ENCODE measurements around the gene HEPN1.

The HEPN1 gene

DNA sequence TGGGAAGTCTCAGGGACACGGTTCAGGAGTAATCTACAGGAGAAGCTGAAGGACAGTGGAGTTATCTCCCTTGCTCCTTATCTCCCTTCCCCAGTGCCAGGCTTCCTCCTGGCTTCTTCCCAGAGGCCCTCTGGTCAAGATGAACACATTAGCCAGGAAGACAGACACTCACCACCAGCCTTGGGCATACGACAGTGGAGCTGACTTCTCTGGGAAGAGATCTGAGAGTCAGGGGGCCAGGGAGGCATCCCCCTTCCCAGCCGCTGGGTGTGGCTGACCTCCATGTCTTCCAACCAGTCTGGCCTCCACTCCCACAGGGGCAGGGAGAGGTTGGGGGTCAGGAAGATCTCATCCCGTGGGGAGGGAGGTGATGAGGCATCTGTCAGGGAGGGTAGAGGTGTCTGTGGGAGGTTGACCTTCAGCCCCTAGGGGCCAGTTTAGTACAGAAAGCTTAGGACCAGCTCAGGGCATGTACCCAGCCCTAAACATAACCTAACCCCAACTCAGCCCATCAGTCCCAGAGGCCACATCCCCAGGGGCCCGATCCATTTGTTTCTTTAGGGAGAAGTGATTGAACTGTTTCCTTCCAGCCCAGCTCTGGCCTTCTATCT, 34.1 kb upstream of the HEPN1 start:
- DNase-seq (ENCODE audit: low read depth): no peak

DNA sequence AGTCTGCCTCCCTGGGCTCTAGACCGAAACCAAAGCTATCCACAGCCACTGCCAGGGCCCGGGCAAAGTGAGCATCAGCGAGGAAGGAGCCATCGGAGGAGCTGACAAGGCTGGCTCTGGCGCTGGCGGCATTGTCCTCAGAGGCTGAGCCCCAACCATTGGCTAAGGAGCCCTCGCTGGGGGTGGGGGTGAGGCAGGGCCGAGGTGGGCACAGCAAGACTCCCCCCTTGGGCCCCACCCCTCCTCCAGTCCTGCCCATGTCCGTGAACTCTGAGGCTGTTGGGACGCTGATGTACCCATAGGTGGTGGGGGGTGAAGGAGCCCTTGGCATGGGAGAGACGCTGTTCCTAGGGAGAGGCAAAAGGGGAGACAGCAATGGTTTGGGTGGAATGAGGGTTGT, 32.6 kb upstream of the HEPN1 start:
- DNase-seq (ENCODE audit: low read depth): no peak

DNA sequence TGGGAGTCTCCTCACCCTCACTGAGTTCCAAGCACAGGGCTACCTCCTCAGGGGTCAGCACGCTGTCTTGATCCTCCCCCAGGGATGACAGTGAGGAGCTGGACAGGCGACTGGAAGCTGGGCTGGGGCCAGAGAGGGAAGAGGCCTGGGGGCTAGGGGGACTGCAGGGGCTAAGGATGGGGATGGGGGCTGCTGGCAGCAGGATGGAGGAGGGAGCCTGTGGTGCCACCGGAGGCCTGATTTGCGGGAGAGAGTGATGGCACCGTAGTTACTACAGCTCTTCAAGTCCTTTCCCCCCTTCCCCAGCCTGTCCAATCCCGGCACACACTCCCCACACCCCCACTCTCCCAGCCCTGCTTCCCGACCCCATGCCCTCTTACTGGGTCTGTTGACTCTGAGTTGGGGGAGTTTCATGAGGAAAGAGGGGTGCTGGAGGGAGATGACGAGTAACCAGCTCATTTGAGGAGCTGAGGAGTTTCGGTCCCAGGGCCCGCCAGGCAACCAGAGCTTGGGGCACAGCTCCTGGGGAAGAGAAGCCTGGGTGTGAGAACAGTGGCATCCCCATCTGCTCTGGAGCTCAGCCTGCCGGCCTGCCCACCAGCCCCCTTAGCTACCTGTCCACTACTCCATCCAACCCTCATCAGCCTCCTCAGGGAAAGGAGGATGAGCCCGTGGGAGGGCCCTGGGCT, 31.9 kb upstream of the HEPN1 start:
- DNase-seq (ENCODE audit: low read depth): no peak

DNA sequence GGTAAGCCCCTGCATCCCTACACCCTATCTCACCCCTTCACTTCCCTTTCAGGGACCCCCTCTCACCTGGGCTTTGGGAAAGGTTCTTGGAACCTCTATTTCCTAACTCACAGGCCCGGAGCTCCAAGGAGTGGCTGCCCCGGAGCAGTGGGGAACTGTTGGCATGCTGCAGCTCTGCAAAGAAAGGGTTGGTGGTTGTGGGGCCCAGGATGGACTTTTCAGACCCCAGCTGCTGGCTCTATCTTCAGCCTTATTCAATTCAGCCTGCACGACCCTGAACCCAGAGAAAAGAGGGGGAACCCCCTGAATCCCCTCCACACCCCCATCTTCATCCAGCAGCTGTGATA, 31.4 kb upstream of the HEPN1 start:
- DNase-seq (ENCODE audit: low read depth): no peak

DNA sequence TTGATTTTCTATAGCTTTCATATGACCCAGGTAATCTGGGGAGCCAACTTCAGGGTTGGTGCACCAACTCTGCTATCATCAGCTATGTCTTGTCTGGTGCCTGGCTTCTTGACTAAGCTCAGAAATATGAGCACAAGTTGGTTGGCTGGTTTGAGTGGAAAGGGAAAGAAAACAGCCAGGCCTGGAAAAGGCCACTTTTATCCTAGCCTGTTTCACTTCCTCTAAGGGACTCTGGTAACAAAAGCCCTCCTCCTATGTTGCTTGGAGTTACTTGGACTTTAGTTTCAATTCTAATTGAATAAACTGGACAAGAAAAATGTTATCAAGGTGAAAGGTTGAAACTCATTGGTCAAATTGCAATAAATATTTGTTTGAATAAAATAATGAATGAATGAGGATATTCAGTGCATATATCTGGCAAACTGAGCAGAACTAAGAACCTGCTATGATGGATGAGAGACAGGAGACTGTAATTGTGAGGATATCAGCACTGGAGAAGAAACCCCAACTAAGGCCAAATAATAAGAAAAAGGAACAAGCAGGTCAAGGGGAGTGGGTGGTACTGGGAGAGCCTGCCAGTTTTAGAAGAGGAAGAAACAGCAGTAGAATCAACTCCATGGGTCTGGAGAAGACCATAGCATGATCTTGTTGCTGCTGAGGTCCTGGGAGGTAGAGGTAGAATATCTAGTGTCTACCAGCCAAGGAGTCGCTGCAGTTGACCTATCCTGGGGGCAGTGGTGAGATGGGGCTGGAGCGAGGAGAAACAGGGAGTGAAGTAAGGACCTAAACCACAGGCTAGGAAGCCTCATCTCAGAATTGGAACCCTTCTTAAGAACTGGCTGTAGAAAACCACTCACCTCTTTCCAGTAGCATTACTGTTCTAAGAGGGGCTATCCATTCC, 29.6 kb upstream of the HEPN1 start:
- DNase-seq (ENCODE audit: low read depth): no peak

DNA sequence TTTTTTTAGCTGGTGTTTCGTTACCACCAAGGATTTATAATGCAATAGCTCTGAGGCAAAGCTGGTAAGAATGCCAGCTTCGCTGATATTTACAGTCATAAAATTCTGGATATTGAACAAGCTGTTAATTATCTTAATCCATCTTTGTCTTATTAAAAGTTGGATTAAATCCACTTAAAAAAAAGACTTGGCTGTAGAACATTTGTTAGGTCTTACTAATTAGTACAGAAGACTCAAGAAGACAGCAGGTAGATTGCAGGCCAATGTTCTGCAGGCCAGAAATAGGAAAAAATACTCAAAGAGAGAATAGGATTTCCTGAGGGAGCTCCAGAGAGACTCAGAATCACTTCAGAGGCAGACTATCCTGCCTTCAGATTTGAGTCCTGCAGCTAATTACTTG, 28.9 kb upstream of the HEPN1 start:
- DNase-seq (ENCODE audit: low read depth): no peak

DNA sequence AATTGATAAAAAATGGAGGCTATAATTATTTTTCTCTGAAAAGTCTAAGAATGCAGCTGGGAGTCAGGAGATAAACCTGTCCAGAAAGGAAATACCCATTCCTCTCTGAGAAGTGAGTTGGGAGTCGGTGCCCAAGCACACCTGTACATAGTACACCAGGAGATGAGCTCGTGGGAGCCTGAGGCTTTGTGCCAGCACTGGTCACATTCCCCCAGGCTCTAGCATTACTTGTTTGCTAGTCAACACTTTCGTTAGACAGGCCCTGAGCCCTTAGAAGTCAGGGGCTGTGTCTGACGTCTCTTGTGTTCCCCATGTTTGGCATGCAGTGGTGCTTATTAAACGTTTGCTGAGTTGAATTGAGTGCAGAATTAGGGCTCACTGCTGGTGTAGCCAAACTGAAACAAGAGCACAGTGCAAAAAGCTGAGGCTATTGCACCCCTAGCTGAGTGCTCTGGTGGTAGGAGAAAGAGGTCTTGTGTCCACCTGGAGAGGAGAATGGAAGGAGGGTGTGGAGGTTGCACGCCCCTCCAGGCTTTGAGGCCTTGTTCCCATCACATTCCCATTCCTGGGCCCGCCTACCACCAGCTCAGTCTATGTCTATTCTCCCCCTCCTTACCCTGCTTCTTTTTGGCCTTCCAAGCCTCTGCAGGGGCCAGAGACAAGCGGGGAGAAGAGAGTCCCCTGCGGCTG, 28.2 kb upstream of the HEPN1 start:
- DNase-seq (ENCODE audit: low read depth): no peak

DNA sequence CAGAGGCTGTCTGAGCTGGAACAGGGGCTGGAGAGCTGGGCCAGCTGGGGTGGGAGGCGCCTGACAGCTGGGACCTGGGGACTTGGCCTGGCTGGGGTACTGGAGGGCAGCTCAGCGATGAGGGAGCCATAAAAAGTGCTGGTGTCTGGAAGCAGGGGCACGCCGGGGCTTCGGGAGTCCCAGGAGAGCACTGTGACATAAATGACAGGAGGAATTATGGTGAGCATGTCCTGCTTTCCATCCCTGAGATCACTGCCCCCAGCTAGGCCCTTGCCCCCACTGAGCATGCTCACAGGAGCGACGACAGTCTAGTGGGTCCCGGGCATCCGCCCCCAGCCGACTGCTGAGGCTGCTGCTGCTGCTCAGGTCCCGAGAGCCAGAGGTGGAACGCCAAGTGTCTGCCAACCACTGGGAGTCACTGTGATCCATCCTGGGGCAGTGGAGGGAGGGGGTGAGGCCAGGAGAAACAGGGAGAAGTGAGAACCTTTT, 27.6 kb upstream of the HEPN1 start:
- no peak for DNase-seq (ENCODE audit: low read depth)

DNA sequence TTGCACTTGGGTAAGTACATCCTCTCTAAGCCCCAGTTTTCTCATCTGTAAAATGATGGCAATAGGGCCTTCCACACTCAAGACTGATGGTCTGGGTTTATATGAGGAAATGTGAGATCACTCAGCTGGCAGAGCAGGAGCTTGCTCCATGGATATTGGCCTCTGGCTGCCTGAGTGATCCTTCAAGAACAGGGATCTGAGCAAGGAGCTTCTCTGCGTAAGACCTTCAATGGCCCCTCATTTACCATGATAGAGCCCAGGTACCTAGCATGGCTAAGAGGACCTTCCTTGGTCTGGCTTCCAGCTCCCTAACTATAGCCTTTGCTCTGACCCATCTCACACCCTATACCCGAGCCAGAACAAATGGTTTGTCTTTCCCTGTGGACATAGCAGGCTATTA, 26.9 kb upstream of the HEPN1 start:
- DNase-seq (ENCODE audit: low read depth): no peak

DNA sequence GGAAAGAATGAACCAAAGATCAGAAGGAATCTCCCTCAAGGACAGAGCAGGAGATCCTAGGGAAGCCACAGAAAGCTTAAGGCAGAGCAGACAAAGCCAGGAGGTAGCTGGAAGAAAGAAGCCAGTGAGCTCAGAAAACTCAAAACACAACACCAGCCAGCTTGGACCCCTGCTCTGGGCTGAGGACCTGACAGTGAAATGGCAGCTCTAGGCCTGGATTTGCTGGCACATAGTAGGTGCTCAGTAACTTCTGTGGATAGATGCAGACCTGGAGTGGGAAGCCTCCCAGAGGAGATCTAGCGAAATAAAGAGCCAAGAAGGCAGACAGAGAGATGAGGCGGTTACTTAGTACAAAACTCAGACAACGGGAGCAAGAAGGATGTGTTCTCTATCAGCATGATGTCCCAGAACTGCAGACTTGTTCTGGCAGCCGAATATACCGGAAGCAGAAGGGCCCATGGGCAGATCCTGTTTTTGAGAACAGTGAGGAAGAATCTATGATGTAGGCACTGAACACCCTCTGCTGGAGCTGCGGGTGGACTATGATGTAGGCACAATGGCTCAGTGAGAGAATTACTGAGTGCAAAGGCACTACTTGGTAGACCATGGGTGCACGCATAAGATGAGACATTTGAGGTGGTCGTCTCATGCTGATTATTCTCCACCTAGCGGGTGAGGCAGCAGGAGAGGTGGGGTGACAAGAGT, 26.1 kb upstream of the HEPN1 start:
- no peak for DNase-seq (ENCODE audit: low read depth)

DNA sequence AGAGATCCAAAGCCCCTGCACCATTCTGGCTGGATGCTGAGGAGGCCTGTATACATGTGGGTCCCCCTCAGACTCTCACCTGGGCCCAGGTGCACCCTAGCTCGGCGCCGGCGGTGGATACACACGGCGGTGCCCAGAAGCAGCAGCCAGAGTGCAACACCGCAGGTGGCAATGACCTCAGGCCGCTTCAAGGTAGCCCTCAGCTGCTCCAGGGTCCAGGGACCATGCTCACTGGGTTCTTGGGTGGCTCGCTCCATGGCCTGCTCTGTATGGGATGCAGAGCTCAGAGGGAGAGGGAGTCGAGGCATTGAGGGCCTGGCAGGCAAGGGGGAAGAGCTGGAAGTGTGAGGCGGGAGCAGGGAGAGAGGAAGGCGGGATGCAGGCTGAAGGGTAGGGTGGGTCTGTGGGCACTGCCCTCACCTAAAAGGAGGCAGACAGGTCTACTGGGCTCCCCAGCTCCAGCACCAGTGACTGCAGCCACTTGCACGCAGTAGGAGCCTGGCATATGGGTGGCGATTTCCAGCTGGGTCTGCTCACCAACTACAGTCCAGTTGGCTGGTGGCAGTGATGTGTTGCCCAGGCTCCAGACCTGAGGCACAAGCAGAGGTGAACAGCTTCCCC, 25.2 kb upstream of the HEPN1 start:
- no peak for DNase-seq (ENCODE audit: low read depth)

DNA sequence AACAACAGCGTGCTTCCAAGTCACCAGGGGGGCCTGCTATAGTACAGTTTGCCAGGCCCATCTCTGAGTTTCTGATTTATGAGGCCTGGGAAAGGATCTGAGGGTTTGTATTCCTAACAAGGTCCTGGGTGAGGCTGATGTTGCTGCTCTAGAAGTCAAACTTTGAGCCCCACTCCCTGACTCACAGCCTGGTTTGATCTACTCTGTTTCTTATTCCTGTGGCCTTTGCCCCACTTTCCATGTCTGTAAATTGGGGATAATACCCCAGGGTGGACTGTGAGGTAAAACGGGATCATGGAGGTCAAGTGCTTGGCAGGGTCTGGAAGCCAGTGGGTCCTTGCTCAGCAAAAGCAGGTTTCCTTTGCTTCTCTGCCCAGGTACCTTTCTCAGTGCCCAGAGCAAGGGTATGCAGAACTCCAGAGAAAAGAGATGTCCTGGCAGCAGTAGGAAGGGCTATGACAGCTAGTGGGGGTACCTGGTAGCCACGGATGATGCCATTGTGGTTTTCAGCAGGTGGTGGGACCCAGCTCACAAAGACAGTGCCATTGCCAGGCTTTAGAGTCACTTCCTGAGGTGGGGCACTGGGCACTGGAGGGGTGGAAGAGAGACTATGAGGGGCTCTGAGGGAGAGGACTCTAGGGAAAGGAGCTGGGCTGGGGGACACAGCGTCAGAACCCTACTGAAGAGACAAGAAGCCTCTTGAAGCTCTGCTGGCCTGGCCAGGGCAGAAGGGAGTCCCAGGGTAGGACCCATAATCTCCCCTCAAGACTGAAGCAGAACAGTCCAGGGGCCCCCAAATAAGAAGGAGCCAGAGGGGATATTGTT, 24.2 kb upstream of the HEPN1 start:
- DNase-seq (ENCODE audit: low read depth): no peak

DNA sequence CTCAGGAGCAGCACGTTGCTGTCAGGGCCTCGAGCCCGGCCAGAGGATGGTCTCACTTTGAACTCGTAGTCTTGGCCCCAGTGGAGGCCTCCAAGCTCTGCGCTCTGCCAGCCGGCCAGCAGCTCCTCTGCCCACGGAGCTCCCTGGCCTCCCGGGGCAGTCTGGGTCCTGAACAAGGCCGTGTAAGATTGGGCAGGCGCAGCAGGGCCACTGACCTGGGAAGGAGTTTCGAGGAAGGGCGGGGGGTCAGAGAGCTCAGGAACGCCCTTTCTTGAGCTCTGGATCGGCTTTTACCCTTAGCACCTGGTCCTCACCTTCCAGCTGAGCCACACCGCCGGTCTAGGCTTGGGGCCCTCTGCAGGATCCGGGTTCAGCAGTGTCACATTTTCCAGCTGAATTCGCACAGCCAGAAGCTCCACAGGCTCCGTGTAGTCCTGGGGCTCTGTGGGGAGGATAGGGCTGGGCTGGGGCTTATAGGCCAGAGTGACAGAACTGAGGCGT, 23.5 kb upstream of the HEPN1 start:
- no peak for DNase-seq (ENCODE audit: low read depth)

DNA sequence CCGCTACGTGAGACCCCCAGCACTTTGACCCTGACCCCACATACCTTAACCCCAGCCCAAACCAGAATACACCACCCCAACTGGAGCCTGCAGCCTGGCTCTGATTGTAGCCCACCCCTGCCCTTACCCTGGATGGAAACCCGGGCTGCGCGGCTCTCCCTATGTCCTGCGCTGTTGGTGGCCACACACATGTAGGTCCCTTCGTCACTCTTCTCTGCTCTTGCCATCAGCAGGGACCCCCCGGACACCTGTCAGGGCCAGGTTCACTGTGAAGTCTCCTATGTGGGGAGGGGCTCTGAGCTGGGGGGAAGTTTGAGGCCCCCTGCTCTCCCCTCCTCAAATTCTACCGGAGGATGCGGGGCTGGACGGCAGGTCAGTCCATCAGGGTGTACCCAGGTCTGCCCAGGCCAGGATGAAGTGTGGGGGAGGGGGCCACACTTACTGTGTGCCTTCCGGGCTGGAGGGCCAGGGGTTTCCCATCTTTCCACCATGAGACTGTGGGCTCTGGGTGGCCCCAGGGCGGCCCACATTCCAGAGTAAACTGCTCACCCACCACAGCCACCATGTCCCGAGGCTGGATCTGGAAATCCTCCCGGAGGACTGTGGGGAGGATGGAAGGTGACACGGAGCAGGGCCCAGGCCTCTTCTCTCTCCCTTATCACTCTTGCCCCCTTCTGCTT, 22.8 kb upstream of the HEPN1 start:
- no peak for DNase-seq (ENCODE audit: low read depth)

DNA sequence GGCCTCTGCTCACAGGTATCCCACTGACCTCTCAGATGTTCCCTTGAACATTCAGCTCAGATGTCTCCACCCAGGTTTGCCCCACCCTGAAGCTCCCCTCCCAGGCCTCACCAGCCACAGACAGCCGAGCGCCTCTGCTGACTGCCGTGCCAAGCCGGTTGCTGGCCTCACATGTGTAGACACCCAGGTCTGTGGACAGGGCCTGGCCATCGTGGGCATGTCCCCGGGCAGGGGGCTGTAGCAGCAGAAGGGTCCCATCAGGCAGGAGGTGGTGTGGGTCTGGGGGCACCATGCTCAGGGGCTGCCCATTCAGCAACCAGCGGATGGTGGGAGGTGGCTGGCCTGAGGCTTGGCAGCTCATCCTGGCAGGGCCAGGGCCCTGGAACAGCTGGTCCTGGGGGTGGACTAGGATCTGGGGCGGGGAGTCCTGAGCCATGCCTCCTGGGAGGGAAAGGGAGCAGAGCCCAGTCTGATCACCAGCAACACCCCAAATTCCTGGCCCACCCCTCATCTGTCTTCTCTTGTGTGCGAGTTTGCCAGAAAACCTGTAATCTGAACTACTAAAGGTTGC, 22.1 kb upstream of the HEPN1 start:
- DNase-seq (ENCODE audit: low read depth): no peak

DNA sequence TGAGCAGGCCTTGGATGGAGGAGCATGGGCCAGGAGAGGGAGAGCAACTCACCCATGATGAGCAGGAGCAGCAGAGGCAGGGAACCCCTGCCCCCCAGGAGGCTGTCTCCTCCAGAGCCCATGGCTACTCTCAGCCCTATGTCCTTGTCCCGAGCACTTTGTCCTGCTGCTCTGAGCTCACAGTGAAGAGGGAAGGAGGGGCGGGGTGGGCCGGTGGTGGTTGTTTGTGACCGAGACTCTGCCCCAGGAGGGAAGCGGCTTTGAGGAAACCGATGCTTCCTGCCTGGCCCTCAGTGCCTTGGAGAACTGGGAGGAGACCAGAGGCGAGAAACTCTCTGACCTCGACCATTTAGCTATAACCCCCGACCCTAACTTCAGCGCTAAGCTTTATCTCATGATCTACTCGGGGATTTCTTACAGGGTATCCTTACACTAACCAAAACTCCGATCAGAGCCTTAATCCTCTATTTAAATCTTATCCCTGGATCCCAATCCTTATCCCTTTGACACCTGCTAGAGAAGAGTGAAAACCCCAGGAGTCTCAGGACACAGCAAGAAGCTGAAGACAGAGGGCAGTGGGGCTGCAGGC, 21.3 kb upstream of the HEPN1 start, which contains the start of gene ROBO4:
ROBO4 (minus strand) TSS at position 192 of the 589 bp plus-strand sequence; CDS start at position 122, 70 bp downstream.
- no peak for DNase-seq (ENCODE audit: low read depth)

DNA sequence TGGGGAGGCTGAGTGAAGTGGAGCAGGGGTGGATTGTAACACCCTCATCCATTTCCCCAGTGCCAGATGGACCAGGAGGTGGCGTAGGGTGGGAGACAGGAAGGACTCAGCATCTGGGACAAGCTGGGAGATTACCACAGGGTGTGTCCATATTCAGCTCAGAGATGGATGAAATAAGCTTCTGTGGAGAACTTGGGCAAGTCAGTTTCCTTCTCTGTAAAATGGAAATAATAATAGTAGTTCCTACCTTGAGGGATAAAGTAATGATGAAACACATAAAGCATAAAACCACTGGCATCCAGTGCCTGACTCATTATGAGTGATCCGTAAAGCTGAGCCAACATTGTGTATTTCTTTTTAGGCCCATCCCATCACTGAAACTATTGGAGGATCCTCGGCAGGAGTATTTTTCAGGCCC, 20.8 kb upstream of the HEPN1 start:
- DNase-seq (ENCODE audit: low read depth): peak; percentile 93

DNA sequence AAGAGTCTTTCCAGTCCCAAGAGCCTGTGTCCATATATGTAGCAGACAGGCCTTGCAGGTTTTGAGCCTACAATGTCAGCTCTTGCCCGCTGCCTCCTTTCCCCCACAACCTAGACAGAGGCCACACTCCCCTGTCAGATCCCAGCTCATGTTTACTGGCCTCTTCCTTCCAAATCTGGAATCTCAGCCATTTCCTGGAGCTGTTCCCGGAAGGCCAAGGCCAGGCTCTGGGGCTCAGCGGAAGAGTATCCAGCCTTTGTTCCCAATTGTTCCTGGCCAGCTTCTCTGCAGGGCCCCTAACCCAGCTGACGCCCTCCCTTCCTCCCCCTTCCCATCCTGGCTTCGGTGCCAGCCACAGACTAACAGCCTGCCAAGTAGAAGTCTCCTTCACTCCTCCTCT, 20.3 kb upstream of the HEPN1 start:
- no peak for DNase-seq (ENCODE audit: low read depth)

All from HS-5 (cell line).